Stimulated activated CD8-positive, alpha-beta memory T cell treated with anti-CD3 and anti-CD28 coated beads, Interleukin-4, amount 100 ng/mL, for 48 hours (primary cell): ENCODE data around the gene COG5.

ENCODE experiments used
- DNase-seq: peaks from one replicate; pipeline ENCODE4 v3.0.0-alpha.2; 2020

Gene COG5

GRCh38 chr7:107563775-107564552 lies at the start of gene COG5, which contains the start of gene DUS4L:
TSS of gene COG5 (minus strand) at chr7:107563920. CDS start at chr7:107563896, 24 bp downstream.
TSS of gene DUS4L (plus strand) at chr7:107563971. CDS start at chr7:107567071, 3,100 bp downstream.
- peak; percentile 90 for DNase-seq

- DNase-seq = no peak
These were observed 49.7 kb upstream of the COG5 start for GRCh38 chr7:107613439-107613838.

- DNase-seq = no peak
These were observed 46.6 kb upstream of the COG5 start for GRCh38 chr7:107610323-107610722.

GRCh38 chr7:107609811-107610261 lies 46.1 kb upstream of the COG5 start:
- DNase-seq = no peak

GRCh38 chr7:107606303-107606702 lies 42.6 kb upstream of the COG5 start:
- DNase-seq = no peak

GRCh38 chr7:107605218-107605815 lies 41.6 kb upstream of the COG5 start:
- no peak for DNase-seq

GRCh38 chr7:107600816-107601215 lies 37.1 kb upstream of the COG5 start:
- DNase-seq = no peak

GRCh38 chr7:107599262-107599661 lies 35.5 kb upstream of the COG5 start:
- DNase-seq = no peak

- DNase-seq = no peak
These were observed 34.2 kb upstream of the COG5 start for GRCh38 chr7:107597953-107598352.

GRCh38 chr7:107597582-107597916 lies 33.8 kb upstream of the COG5 start:
- no peak for DNase-seq

- no peak for DNase-seq
These were observed 33.3 kb upstream of the COG5 start for GRCh38 chr7:107596881-107597581.

GRCh38 chr7:107594961-107595737 lies 31.4 kb upstream of the COG5 start:
- no peak for DNase-seq

- DNase-seq = no peak
These were observed 29.3 kb upstream of the COG5 start for GRCh38 chr7:107593025-107593410.

- no peak for DNase-seq
These were observed 28.8 kb upstream of the COG5 start for GRCh38 chr7:107592361-107593024.

GRCh38 chr7:107591421-107591820 lies 27.7 kb upstream of the COG5 start:
- no peak for DNase-seq

GRCh38 chr7:107588529-107589130 lies 24.9 kb upstream of the COG5 start:
- DNase-seq = no peak

GRCh38 chr7:107584716-107585115 lies 21.0 kb upstream of the COG5 start:
- DNase-seq = no peak

GRCh38 chr7:107582875-107583274 lies 19.2 kb upstream of the COG5 start:
- DNase-seq = no peak

- no peak for DNase-seq
These were observed 17.8 kb upstream of the COG5 start for GRCh38 chr7:107581387-107582013.

GRCh38 chr7:107580716-107581383 lies 17.1 kb upstream of the COG5 start:
- no peak for DNase-seq
